Upper lobe of left lung (tissue), 4 donors: ENCODE results near the gene GAPDHS.

Source experiments
- CTCF ChIP-seq, 6 experiments: fragments of 450-650 bp in 4 of 6; fragments of 200-600 bp in 2 of 6; sonication (generic) in 2 of 6; IDR thresholded peaks; one replicate each; pipeline ENCODE4 v1.5.1; 2016 to 2019; ENCODE audit warnings: antibody characterized with exemption in 6 of 6
- POLR2A ChIP-seq, 4 donors: fragments of 450-650 bp; IDR thresholded peaks; one replicate each; pipeline ENCODE4 v1.5.1; 2016 to 2017; ENCODE audit warnings: antibody characterized with exemption in 4 of 4, mild to moderate bottlenecking in 2 of 4
- POLR2AphosphoS5 ChIP-seq, 2 donors: sonication (generic); formaldehyde crosslinking; IDR thresholded peaks; one replicate each; pipeline ENCODE4 v1.5.1; 2017; ENCODE audit warnings: antibody characterized with exemption in 2 of 2

GRCh38 chr19:35533201-35533821 lies at the start of gene GAPDHS:
- no peak for TF ChIP-seq CTCF (IDR thresholded peaks at IDR 0.05)
- TF ChIP-seq POLR2A (IDR thresholded peaks at IDR 0.05), result no peak
- no peak for TF ChIP-seq POLR2AphosphoS5 (IDR thresholded peaks at IDR 0.05)
